ENCODE data around the gene CALCOCO2. TPM values are rescaled to one million over a fixed set of nuclear protein-coding genes. Genes with fewer than 3 reads are reported as not detected.
"Not testable (repeated sequence)": the region's sequence is repeated elsewhere in the genome, so short reads cannot be mapped to it uniquely, and the experiment has no call there.

CALCOCO2 gene
- total RNA-seq, 4 donors from 2014 or later, result 40.9 to 318 (median 118) TPM

DNA sequence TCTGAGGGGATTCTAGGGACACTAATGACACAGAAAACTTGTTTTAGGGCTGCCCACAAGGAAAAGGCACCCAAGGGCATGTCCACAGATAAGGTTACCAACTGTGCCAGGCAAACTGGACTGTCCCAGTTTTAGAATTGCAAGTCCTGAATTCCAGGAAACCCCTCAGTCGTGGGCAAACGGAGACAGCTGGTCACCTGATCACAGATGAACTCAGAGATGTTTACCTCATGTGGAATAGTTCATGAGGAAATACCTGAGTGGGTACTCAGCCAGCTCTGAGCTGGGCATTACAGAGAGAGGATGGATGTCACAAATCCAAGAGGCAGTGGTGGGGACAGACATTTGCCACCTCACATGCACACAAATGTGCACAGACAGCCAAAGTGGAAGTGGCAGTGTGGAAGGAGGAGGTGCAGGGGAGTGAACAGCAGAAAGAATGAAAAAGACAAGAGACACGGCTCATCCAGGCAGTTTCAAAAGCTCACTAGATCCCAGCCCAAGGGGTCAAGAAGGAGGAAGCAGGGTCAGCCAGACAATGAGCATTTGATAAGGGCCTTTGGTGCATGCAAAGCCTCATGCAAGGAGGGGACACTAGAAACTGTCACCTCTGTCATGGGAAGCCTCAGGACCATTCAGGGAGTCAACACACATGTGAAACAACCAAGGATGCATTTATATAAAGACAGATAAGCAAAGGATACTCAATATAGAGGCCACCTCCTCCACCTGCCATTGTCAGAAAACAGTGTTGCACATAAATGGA, 38.6 kb upstream of the CALCOCO2 start:
- H3K27me3 ChIP-seq, result no peaks in the 10 kb centered on the region
- TF ChIP-seq POLR2A (IDR thresholded peaks at IDR 0.05), result no peak
- TF ChIP-seq, protein P1, sequence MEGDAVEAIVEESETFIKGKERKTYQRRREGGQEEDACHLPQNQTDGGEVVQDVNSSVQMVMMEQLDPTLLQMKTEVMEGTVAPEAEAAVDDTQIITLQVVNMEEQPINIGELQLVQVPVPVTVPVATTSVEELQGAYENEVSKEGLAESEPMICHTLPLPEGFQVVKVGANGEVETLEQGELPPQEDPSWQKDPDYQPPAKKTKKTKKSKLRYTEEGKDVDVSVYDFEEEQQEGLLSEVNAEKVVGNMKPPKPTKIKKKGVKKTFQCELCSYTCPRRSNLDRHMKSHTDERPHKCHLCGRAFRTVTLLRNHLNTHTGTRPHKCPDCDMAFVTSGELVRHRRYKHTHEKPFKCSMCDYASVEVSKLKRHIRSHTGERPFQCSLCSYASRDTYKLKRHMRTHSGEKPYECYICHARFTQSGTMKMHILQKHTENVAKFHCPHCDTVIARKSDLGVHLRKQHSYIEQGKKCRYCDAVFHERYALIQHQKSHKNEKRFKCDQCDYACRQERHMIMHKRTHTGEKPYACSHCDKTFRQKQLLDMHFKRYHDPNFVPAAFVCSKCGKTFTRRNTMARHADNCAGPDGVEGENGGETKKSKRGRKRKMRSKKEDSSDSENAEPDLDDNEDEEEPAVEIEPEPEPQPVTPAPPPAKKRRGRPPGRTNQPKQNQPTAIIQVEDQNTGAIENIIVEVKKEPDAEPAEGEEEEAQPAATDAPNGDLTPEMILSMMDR (IDR thresholded peaks at IDR 0.05), result no peak
- H3K4me3 ChIP-seq, result no peak overlapping the region
- intact Hi-C loops (cut with DNase I; ENCODE audit: low total_unique reads), result no loop called here
- no peak for DNase-seq
- peaks cover 0 to 3% of the 10 kb centered on the region in 2 donors for H3K4me1 ChIP-seq
- no peaks in the 10 kb centered on the region for H3K36me3 ChIP-seq
- H3K27ac ChIP-seq, result no peak overlapping the region
- no peaks in the 10 kb centered on the region for H3K9me3 ChIP-seq

DNA sequence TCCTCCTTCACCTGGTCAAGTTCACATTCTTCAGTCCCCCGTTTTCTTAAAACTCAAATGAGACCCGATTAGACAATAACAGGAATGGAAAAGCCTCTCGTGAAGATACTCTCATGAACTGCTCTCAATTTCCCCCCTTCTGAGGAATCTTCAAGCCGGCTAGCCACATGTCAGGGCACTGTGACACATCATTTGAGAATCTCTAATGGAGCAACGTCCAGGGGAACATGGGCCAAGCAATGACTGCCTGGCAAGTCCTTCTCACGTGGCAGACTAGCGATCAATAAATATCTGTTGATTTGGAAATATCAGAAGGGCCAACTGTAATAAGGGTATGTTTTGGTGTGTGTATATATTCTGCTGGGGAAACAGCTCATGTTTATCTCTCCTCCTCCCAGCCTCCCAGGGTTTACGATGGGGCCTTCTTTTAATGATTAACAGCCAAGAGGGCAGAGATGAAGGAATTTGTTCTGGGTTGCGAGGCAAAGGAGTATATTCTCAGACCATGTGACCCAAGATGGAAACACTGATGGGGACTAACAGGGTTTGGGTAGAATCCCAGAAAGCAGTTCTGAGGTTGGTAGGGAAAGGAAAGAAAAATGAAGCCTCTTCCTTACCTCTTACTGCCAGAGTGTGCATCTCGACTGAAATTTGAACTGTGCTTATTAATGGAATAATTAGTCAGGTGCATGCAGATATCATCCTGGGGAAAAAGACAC, 35.2 kb upstream of the CALCOCO2 start:
- Histone ChIP-seq H3K27ac (peak overlapping the region; percentile 43 to 52), H3K4me1 (peaks cover 0 to 3% of the 10 kb centered on the region in 2 donors), H3K4me3 (no peak overlapping the region)

DNA sequence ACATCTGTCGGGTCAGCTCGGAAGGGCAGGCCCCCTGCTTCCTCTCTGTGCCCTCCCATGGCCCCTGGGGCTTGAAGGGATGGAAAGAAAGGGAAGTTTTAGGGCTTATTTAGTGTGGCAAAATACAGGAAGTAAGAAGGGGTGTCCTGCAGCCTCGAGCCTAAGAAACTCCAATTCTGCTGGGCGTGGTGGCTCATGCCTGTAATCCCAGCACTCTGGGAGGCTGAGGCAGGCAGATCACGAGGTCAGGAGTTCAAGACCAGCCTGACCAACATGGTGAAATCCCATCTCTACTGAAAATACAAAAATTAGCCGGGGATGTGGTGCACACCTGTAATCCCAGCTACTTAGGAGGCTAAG, 34.7 kb upstream of the CALCOCO2 start:
- H3K4me3 ChIP-seq; H3K4me1 ChIP-seq; H3K27me3 ChIP-seq; H3K36me3 ChIP-seq; H3K9me3 ChIP-seq; intact Hi-C loops (cut with DNase I; ENCODE audit: low total_unique reads); DNase-seq: not testable (repeated sequence)
- H3K27ac ChIP-seq, result peak overlapping the region; percentile 43 to 52

More for the DNA sequence above, 35.2 kb upstream of the CALCOCO2 start:
- Histone ChIP-seq H3K27me3 (no peaks in the 10 kb centered on the region), H3K36me3 (no peaks in the 10 kb centered on the region), H3K9me3 (no peaks in the 10 kb centered on the region)
- no peak for TF ChIP-seq POLR2A (IDR thresholded peaks at IDR 0.05)
- TF ChIP-seq, protein P1 (IDR thresholded peaks at IDR 0.05), result no peak
- peak; percentile 48 to 55 for DNase-seq
- intact Hi-C loops (cut with DNase I; ENCODE audit: low total_unique reads), result no loop called here

DNA sequence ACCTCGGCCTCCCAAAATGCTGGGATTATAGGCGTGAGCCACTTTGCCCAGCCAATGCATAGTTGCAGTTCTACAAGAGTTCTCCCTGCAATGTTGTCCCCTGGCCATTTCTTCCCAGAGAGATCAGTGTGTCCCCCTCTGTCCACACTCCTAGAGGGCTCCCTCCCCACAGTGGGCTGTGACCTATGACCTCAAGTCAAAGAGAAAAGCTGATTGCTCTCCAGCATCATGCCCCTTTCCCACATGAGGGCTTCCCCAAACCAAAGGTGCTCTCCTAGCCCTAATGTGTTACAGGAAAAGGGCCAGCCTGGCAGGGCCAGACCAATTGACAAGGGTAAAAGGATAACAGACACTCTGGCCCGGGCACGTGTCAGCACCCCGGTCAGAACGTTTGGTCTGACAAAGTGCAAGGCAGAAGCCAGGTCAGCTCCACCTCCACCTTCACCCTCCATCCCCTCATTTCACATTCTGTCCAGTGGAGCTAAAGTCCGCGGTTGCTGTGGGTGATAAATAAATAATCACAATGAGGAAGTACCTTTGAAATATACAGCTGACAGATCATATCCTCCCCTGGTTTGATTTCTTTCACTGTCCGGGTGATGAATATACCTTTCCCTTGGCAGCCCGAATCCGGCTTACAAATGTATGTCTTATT, 31.6 kb upstream of the CALCOCO2 start:
- TF ChIP-seq POLR2A (IDR thresholded peaks at IDR 0.05), result no peak
- TF ChIP-seq, protein P1 (IDR thresholded peaks at IDR 0.05), result no peak
- Histone ChIP-seq H3K4me3 (no peak overlapping the region), H3K4me1 (peaks cover 0 to 3% of the 10 kb centered on the region in 2 donors), H3K9me3 (no peaks in the 10 kb centered on the region), H3K27me3 (no peaks in the 10 kb centered on the region), H3K36me3 (no peaks in the 10 kb centered on the region), H3K27ac (no peak overlapping the region)
- DNase-seq, result no peak
- intact Hi-C loops (cut with DNase I; ENCODE audit: low total_unique reads), result no loop called here

DNA sequence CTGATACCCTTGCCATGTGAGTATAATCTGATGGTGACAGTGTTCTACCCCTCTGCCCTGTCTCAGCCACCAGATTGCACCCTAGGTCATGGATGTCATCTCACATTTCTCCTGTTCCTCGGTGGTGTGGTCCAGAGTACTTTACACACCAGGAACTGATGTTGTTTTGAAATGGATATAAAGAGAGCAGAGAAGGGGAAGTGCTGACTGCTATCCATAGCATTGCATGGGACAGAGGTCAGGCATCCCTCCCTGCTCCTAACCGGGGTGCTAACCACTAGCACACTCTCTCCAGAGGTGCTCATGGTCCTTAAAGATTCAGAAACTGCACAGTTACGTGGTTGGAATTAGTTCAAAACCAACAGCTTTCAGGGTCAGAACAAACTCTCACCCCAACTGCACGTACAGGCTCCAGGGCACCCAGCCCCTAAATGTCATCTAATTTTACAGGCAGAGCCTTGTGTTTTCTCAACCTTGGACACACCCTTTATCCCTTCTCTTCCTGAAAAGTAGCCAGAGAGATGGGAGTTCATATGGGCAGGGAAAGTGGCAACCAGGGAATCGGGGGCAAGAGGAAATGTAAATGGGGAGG, 30.1 kb upstream of the CALCOCO2 start:
- H3K4me3 ChIP-seq, result no peak overlapping the region
- H3K27ac ChIP-seq, result no peak overlapping the region
- H3K4me1 ChIP-seq, result peaks cover 0 to 3% of the 10 kb centered on the region in 2 donors
- H3K36me3 ChIP-seq, result no peaks in the 10 kb centered on the region
- H3K27me3 ChIP-seq, result no peaks in the 10 kb centered on the region
- intact Hi-C loops (cut with DNase I; ENCODE audit: low total_unique reads), result loop anchor here (10.0 kb wide), 1 partner anchor 234 kb away; no protein-coding TSS in a partner anchor
- H3K9me3 ChIP-seq, result no peaks in the 10 kb centered on the region
- DNase-seq, result no peak
- no peak for TF ChIP-seq POLR2A (IDR thresholded peaks at IDR 0.05)
- TF ChIP-seq, protein P1 (IDR thresholded peaks at IDR 0.05), result no peak
